Endothelial cell (in vitro differentiated cells): ENCODE data around the gene KATNAL1. TPM values are rescaled to one million over a fixed set of nuclear protein-coding genes. Genes with fewer than 3 reads are reported as not detected.

Source experiments
- DNase-seq: peaks from one replicate; pipeline ENCODE4 v3.0.0; 2021; ENCODE audit warnings: low spot score
- H3K27ac Mint-ChIP-seq: one replicate; pipeline ENCODE4 v1.8.0; 2021; ENCODE audit warnings: mixed read lengths, inconsistent platforms; ENCODE audit not compliant: unreplicated experiment
- H3K27me3 Mint-ChIP-seq: one replicate; pipeline ENCODE4 v1.8.0; 2021; ENCODE audit warnings: mild to moderate bottlenecking, moderate library complexity, mixed read lengths, inconsistent platforms; ENCODE audit not compliant: unreplicated experiment
- H3K36me3 Mint-ChIP-seq: one replicate; pipeline ENCODE4 v1.8.0; 2021; ENCODE audit warnings: mild to moderate bottlenecking, low read depth, mixed read lengths, inconsistent platforms; ENCODE audit not compliant: unreplicated experiment
- H3K4me1 Mint-ChIP-seq: one replicate; pipeline ENCODE4 v1.8.0; 2021; ENCODE audit warnings: mild to moderate bottlenecking, mixed read lengths, inconsistent platforms; ENCODE audit not compliant: unreplicated experiment
- H3K4me3 Mint-ChIP-seq: one replicate; pipeline ENCODE4 v1.8.0; 2021; ENCODE audit warnings: mild to moderate bottlenecking, mixed read lengths, inconsistent platforms; ENCODE audit not compliant: unreplicated experiment
- H3K9me3 Mint-ChIP-seq: one replicate; pipeline ENCODE4 v1.8.0; 2021; ENCODE audit warnings: mixed read lengths, inconsistent platforms; ENCODE audit not compliant: unreplicated experiment
- CTCF ChIP-seq: fragments of 200-600 bp; sonication (generic); IDR thresholded peaks from one replicate; pipeline ENCODE4 v1.5.0; 2021; ENCODE audit warnings: antibody characterized with exemption; ENCODE audit not compliant: unreplicated experiment
- total RNA-seq: library from RNA; stranded (reverse); fragmentation: NEBNext Ultra II Directional; extraction: Animal tissue kit (Norgen Biotek cat#: 25700); gene quantifications from one replicate; pipeline ENCODE4 v1.2.1, GENCODE V29; 2021; ENCODE audit not compliant: unreplicated experiment

The KATNAL1 gene
- total RNA-seq, 1 donor from 2014 or later = 18.3 TPM

- no peaks in the 10 kb centered on the region for H3K27me3 Mint-ChIP-seq
- DNase-seq = no peak
- no peak for TF ChIP-seq CTCF
- no peak overlapping the region for H3K4me3 Mint-ChIP-seq
- H3K9me3 Mint-ChIP-seq = no peaks in the 10 kb centered on the region
- no peak overlapping the region for H3K27ac Mint-ChIP-seq
- H3K36me3 Mint-ChIP-seq = no peaks in the 10 kb centered on the region
- H3K4me1 Mint-ChIP-seq = no peaks in the 10 kb centered on the region
These were observed 31.6 kb upstream of the KATNAL1 start for GRCh38 chr13:30338952-30339351.

GRCh38 chr13:30338331-30338851, 31.0 kb upstream of the KATNAL1 start:
- no peaks in the 10 kb centered on the region for H3K4me1 Mint-ChIP-seq

GRCh38 chr13:30337061-30337610, 29.8 kb upstream of the KATNAL1 start:
- H3K9me3 Mint-ChIP-seq = no peaks in the 10 kb centered on the region
- TF ChIP-seq CTCF = no peak
- no peaks in the 10 kb centered on the region for H3K36me3 Mint-ChIP-seq
- no peaks in the 10 kb centered on the region for H3K4me1 Mint-ChIP-seq
- H3K4me3 Mint-ChIP-seq = no peak overlapping the region
- H3K27ac Mint-ChIP-seq = no peak overlapping the region
- DNase-seq = no peak
- H3K27me3 Mint-ChIP-seq = no peaks in the 10 kb centered on the region

More at GRCh38 chr13:30338331-30338851, 31.0 kb upstream of the KATNAL1 start:
- no peaks in the 10 kb centered on the region for H3K36me3 Mint-ChIP-seq
- no peaks in the 10 kb centered on the region for H3K27me3 Mint-ChIP-seq
- no peak for DNase-seq
- TF ChIP-seq CTCF = no peak
- no peaks in the 10 kb centered on the region for H3K9me3 Mint-ChIP-seq
- H3K4me3 Mint-ChIP-seq = no peak overlapping the region
- no peak overlapping the region for H3K27ac Mint-ChIP-seq

GRCh38 chr13:30334663-30335386, 27.5 kb upstream of the KATNAL1 start:
- H3K27me3 Mint-ChIP-seq = no peaks in the 10 kb centered on the region
- no peaks in the 10 kb centered on the region for H3K4me1 Mint-ChIP-seq
- H3K27ac Mint-ChIP-seq = no peak overlapping the region
- peak; percentile 92 for TF ChIP-seq CTCF
- no peak overlapping the region for H3K4me3 Mint-ChIP-seq
- DNase-seq = peak; percentile 55
- no peaks in the 10 kb centered on the region for H3K36me3 Mint-ChIP-seq
- no peaks in the 10 kb centered on the region for H3K9me3 Mint-ChIP-seq

- DNase-seq = no peak
- TF ChIP-seq CTCF = no peak
- no peaks in the 10 kb centered on the region for H3K27me3 Mint-ChIP-seq
- H3K4me3 Mint-ChIP-seq = no peak overlapping the region
- H3K27ac Mint-ChIP-seq = no peak overlapping the region
- H3K36me3 Mint-ChIP-seq = no peaks in the 10 kb centered on the region
- no peaks in the 10 kb centered on the region for H3K4me1 Mint-ChIP-seq
- H3K9me3 Mint-ChIP-seq = no peaks in the 10 kb centered on the region
These were observed 26.3 kb upstream of the KATNAL1 start for GRCh38 chr13:30333616-30334015.
